HepG2 (cell line): ENCODE results near the gene IP6K1. TPM values are rescaled to one million over a fixed set of nuclear protein-coding genes. Genes with fewer than 3 reads are reported as not detected.

Experiments used
- ARID3A ChIP-seq: IDR thresholded peaks from 2 replicates; pipeline ENCODE4 v1.6.1; 2012; ENCODE audit warnings: low read depth, low read length, improper control_type of control experiment
- BORCS8-MEF2B ChIP-seq: sonication (generic); formaldehyde crosslinking; IDR thresholded peaks from 2 replicates; pipeline ENCODE4 v1.8.0; 2022; ENCODE audit warnings: mild to moderate bottlenecking, missing genetic modification reagents
- DNMT1 ChIP-seq: sonication (generic); formaldehyde crosslinking; IDR thresholded peaks from 2 replicates; pipeline ENCODE4 v1.5.1; 2020; ENCODE audit warnings: mild to moderate bottlenecking, missing genetic modification reagents
- ELF1 ChIP-seq: sonication (generic); formaldehyde crosslinking; IDR thresholded peaks from 2 replicates; pipeline ENCODE4 v1.4.0; 2020; ENCODE audit warnings: missing genetic modification reagents
- FOXP4 ChIP-seq: sonication (generic); formaldehyde crosslinking; IDR thresholded peaks from 2 replicates; pipeline ENCODE4 v1.4.0; 2020; ENCODE audit warnings: missing genetic modification reagents
- HOXA9 ChIP-seq: sonication (generic); formaldehyde crosslinking; IDR thresholded peaks from 2 replicates; pipeline ENCODE4 v1.8.1; 2022; ENCODE audit warnings: missing genetic modification reagents, mild to moderate bottlenecking, moderate library complexity, borderline replicate concordance
- MAZ ChIP-seq, 2 experiments: sonication (generic) in 1 of 2; formaldehyde crosslinking in 1 of 2; IDR thresholded peaks; 2 replicates each; pipeline versions ENCODE4 v1.5.0 to v1.6.1; 2012 to 2020; ENCODE audit warnings: low read depth in 2 of 2, mild to moderate bottlenecking in 2 of 2, borderline replicate concordance in 1 of 2, improper control_type of control experiment in 1 of 2, low read length in 1 of 2, missing genetic modification reagents in 1 of 2, moderate library complexity in 1 of 2
- MIER3 ChIP-seq: IDR thresholded peaks from 2 replicates; pipeline ENCODE4 v1.6.1; 2016; ENCODE audit warnings: missing compliant biosample characterization, borderline replicate concordance
- PHF8 ChIP-seq: sonication (generic); formaldehyde crosslinking; IDR thresholded peaks from 2 replicates; pipeline ENCODE4 v1.5.0; 2020; ENCODE audit warnings: missing genetic modification reagents
- RFXANK ChIP-seq: IDR thresholded peaks from 2 replicates; pipeline ENCODE4 v1.6.1; 2016
- SP140L ChIP-seq: sonication (generic); formaldehyde crosslinking; IDR thresholded peaks from 2 replicates; pipeline ENCODE4 v1.4.0; 2020; ENCODE audit warnings: missing genetic modification reagents, borderline replicate concordance
- SP2 ChIP-seq: sonication (generic); formaldehyde crosslinking; IDR thresholded peaks from 2 replicates; pipeline ENCODE4 v1.5.1; 2020; ENCODE audit warnings: mild to moderate bottlenecking, missing genetic modification reagents
- TEF ChIP-seq: sonication (generic); formaldehyde crosslinking; IDR thresholded peaks from 2 replicates; pipeline ENCODE4 v1.5.0; 2020; ENCODE audit warnings: missing genetic modification reagents
- TMF1 ChIP-seq: sonication (generic); formaldehyde crosslinking; IDR thresholded peaks from 2 replicates; pipeline ENCODE4 v1.8.1; 2022; ENCODE audit warnings: low read depth, missing genetic modification reagents
- ZFY ChIP-seq: sonication (generic); formaldehyde crosslinking; IDR thresholded peaks from 2 replicates; pipeline ENCODE4 v1.4.0; 2020; ENCODE audit warnings: missing genetic modification reagents
- ZNF253 ChIP-seq: sonication (generic); formaldehyde crosslinking; IDR thresholded peaks from 2 replicates; pipeline ENCODE4 v1.8.0; 2022; ENCODE audit warnings: mild to moderate bottlenecking, missing genetic modification reagents, borderline replicate concordance
- ZNF256 ChIP-seq: sonication (generic); formaldehyde crosslinking; conservative IDR thresholded peaks from 2 replicates; pipeline ENCODE4 v1.4.0; 2020; ENCODE audit warnings: missing genetic modification reagents
- ZNF275 ChIP-seq: sonication (generic); formaldehyde crosslinking; IDR thresholded peaks from 2 replicates; pipeline ENCODE4 v1.8.0; 2022; ENCODE audit warnings: missing genetic modification reagents, mild to moderate bottlenecking, inconsistent platforms, borderline replicate concordance
- ZNF629 ChIP-seq: sonication (generic); formaldehyde crosslinking; conservative IDR thresholded peaks from 2 replicates; pipeline ENCODE4 v1.5.0; 2020; ENCODE audit warnings: missing genetic modification reagents
- ZNF704 ChIP-seq: sonication (generic); formaldehyde crosslinking; IDR thresholded peaks from 2 replicates; pipeline ENCODE4 v1.8.1; 2023; ENCODE audit warnings: mild to moderate bottlenecking, inconsistent platforms, moderate library complexity, missing genetic modification reagents, borderline replicate concordance
- ZNF766 ChIP-seq: sonication (generic); formaldehyde crosslinking; IDR thresholded peaks from 2 replicates; pipeline ENCODE4 v1.5.0; 2020; ENCODE audit warnings: missing genetic modification reagents, borderline replicate concordance
- ZNF782 ChIP-seq: sonication (generic); formaldehyde crosslinking; IDR thresholded peaks from 2 replicates; pipeline ENCODE4 v1.4.0; 2020; ENCODE audit warnings: missing genetic modification reagents, mild to moderate bottlenecking, borderline replicate concordance
- polyA plus RNA-seq, 8 experiments: library from polyadenylated mRNA; depleted of rRNA in 3 of 8; stranded (reverse) in 7 of 8; unstranded in 1 of 8; fragments of >200 nt; fragmentation: Illumina TruSeq in 4 of 8; extraction: Trizol in 4 of 8; gene quantifications; 2 replicates each; pipeline versions ENCODE4 v1.2.1 to v1.2.3, GENCODE V29; 2011 to 2016; ENCODE audit warnings: low read depth in 4 of 8, missing spikeins in 1 of 8, mixed read lengths in 1 of 8; ENCODE audit not compliant: insufficient read depth in 1 of 8
- total RNA-seq, 5 experiments: library from RNA; depleted of rRNA; stranded (reverse); fragments of >200 nt; fragmentation: Illumina TruSeq; extraction: Trizol; gene quantifications; 2 replicates each; pipeline ENCODE4 v1.2.3, GENCODE V29; 2016; ENCODE audit warnings: low read depth in 1 of 5

The IP6K1 gene
- total and polyA plus RNA-seq, 2 of the 13 experiments (the other 11 are each of a cell fraction or from before 2014, with no cell fraction given), result 17.7 to 29.7 TPM

- 0 out of 2 replicates have a peak, but pooled peaks have one; percentile 70 for TF ChIP-seq ZNF275 (CRISPR knock-in tag)
- TF ChIP-seq ZNF629 (CRISPR knock-in tag), result no peak
- no peak for TF ChIP-seq ARID3A
- peak; percentile 57 for TF ChIP-seq ELF1 (CRISPR knock-in tag)
- TF ChIP-seq DNMT1 (CRISPR knock-in tag), result no peak; the same call in 1 of the 2 replicates
- no peak for TF ChIP-seq TEF
- TF ChIP-seq SP2 (CRISPR knock-in tag), result peak; percentile 81
- peak; percentile 45; the same call in 1 of the 2 replicates for TF ChIP-seq BORCS8-MEF2B
- TF ChIP-seq PHF8, result peak; percentile 85
- peak; percentile 78; the same call in 1 of the 2 replicates for TF ChIP-seq ZNF782 (CRISPR knock-in tag)
- TF ChIP-seq MIER3 (CRISPR knock-in tag), result no peak
- no peak for TF ChIP-seq MAZ (IDR thresholded peaks at IDR 0.05; ENCODE audit: borderline replicate concordance, low read depth, low read length)
- TF ChIP-seq MAZ (CRISPR knock-in tag; IDR thresholded peaks at IDR 0.05; ENCODE audit: low read depth), result peak; percentile 47; the same call in 1 of the 2 replicates
- TF ChIP-seq ZNF253 (CRISPR knock-in tag), result peak; percentile 84; the same call in 1 of the 2 replicates
- TF ChIP-seq SP140L (CRISPR knock-in tag), result no peak
- TF ChIP-seq ZNF256 (CRISPR knock-in tag), result no peak
- no peak; the same call in 1 of the 2 replicates for TF ChIP-seq TMF1
- no peak for TF ChIP-seq ZNF704 (CRISPR knock-in tag)
- TF ChIP-seq RFXANK, result no peak
- TF ChIP-seq FOXP4 (CRISPR knock-in tag), result no peak
- no peak for TF ChIP-seq ZNF766 (CRISPR knock-in tag)
- TF ChIP-seq ZFY (CRISPR knock-in tag), result peak; percentile 76
- TF ChIP-seq HOXA9 (CRISPR knock-in tag), result peak; percentile 71
These were observed 62.5 kb downstream of the IP6K1 start, which contains the start of gene GMPPB (continued) for GRCh38 chr3:49723628-49724551.
